Liver (tissue), 9 donors: Measurements from ENCODE around the gene BCL10. TPM values are rescaled to one million over a fixed set of nuclear protein-coding genes. Genes with fewer than 3 reads are reported as not detected.
A peak's percentile ranks its signal among the peaks of the same experiment; 100 is the strongest.

Experiments used
- DNase-seq: peaks from one replicate; pipeline ENCODE4 v3.0.0-alpha.2; 2017; ENCODE audit warnings: low spot score
- H3K27ac ChIP-seq, 2 donors: one replicate each; pipeline ENCODE4 v1.7.0; 2013; ENCODE audit warnings: inconsistent platforms in 2 of 2, low read length in 2 of 2, control low read depth in 1 of 2, low read depth in 1 of 2, mild to moderate bottlenecking in 1 of 2
- H3K27me3 ChIP-seq, 4 donors: one replicate each; pipeline versions ENCODE4 v1.6.1 to v1.7.0; 2013; ENCODE audit warnings: low read length in 3 of 4, inconsistent platforms in 1 of 4, mild to moderate bottlenecking in 1 of 4, moderate library complexity in 1 of 4; ENCODE audit not compliant: control insufficient read depth in 4 of 4, insufficient read depth in 4 of 4
- H3K36me3 ChIP-seq, 4 donors: one replicate each; pipeline versions ENCODE4 v1.6.1 to v1.7.0; 2013; ENCODE audit warnings: low read length in 3 of 4, mild to moderate bottlenecking in 3 of 4, low read depth in 1 of 4, moderate library complexity in 1 of 4; ENCODE audit not compliant: control insufficient read depth in 4 of 4, insufficient read depth in 3 of 4
- H3K4me1 ChIP-seq, 4 donors: one replicate each; pipeline versions ENCODE4 v1.6.1 to v1.7.0; 2013; ENCODE audit warnings: low read length in 3 of 4, mild to moderate bottlenecking in 3 of 4, moderate library complexity in 1 of 4; ENCODE audit not compliant: control insufficient read depth in 4 of 4, insufficient read depth in 4 of 4
- H3K4me3 ChIP-seq, 3 donors: one replicate each; pipeline versions ENCODE4 v1.6.1 to v1.7.0; 2013; ENCODE audit warnings: low read length in 3 of 3, control low read depth in 1 of 3, low read depth in 1 of 3, mild to moderate bottlenecking in 1 of 3
- H3K9ac ChIP-seq, 2 donors: one replicate each; pipeline ENCODE4 v1.7.0; 2013; ENCODE audit warnings: low read length in 2 of 2, mild to moderate bottlenecking in 2 of 2, moderate library complexity in 2 of 2, control low read depth in 1 of 2, low read depth in 1 of 2
- H3K9me3 ChIP-seq, 4 donors: one replicate each; pipeline versions ENCODE4 v1.6.1 to v1.7.0; 2013; ENCODE audit warnings: low read length in 3 of 4; ENCODE audit not compliant: control insufficient read depth in 4 of 4
- ATF3 ChIP-seq: IDR thresholded peaks from 2 replicates; pipeline ENCODE4 v1.6.1; 2016; ENCODE audit warnings: antibody characterized with exemption
- FOXA1 ChIP-seq: IDR thresholded peaks from 2 replicates; pipeline ENCODE4 v1.6.1; 2016; ENCODE audit warnings: antibody characterized with exemption
- FOXA2 ChIP-seq: IDR thresholded peaks from 2 replicates; pipeline ENCODE4 v1.6.1; 2016; ENCODE audit warnings: antibody characterized with exemption
- GABPA ChIP-seq, 2 donors: IDR thresholded peaks in 1 of 2; conservative IDR thresholded peaks in 1 of 2; 2 replicates each; pipeline ENCODE4 v1.6.1; 2016; ENCODE audit warnings: antibody characterized with exemption in 2 of 2, mild to moderate bottlenecking in 1 of 2, moderate library complexity in 1 of 2
- HNF4G ChIP-seq: IDR thresholded peaks from 2 replicates; pipeline ENCODE4 v1.6.1; 2016; ENCODE audit warnings: antibody characterized with exemption
- JUND ChIP-seq, 2 donors: IDR thresholded peaks; 2 replicates each; pipeline ENCODE4 v1.6.1; 2016; ENCODE audit warnings: antibody characterized with exemption in 2 of 2
- MAX ChIP-seq: IDR thresholded peaks from 2 replicates; pipeline ENCODE4 v1.6.1; 2016; ENCODE audit warnings: antibody characterized with exemption
- NR2F2 ChIP-seq: IDR thresholded peaks from 2 replicates; pipeline ENCODE4 v1.6.1; 2016; ENCODE audit warnings: antibody characterized with exemption
- RAD21 ChIP-seq, 2 donors: IDR thresholded peaks; 2 replicates each; pipeline ENCODE4 v1.6.1; 2016; ENCODE audit warnings: antibody characterized with exemption in 2 of 2, mild to moderate bottlenecking in 2 of 2
- REST ChIP-seq: IDR thresholded peaks from 2 replicates; pipeline ENCODE4 v1.6.1; 2016; ENCODE audit warnings: antibody characterized with exemption, mild to moderate bottlenecking
- SP1 ChIP-seq: IDR thresholded peaks from 2 replicates; pipeline ENCODE4 v1.6.1; 2018; ENCODE audit warnings: antibody characterized with exemption, mild to moderate bottlenecking
- TAF1 ChIP-seq: conservative IDR thresholded peaks from 2 replicates; pipeline ENCODE4 v1.6.1; 2016; ENCODE audit warnings: antibody characterized with exemption, mild to moderate bottlenecking
- ZBTB33 ChIP-seq: IDR thresholded peaks from 2 replicates; pipeline ENCODE4 v1.6.1; 2016; ENCODE audit warnings: antibody characterized with exemption
- WGBS: extraction: QIAGEN DNeasy Blood & Tissue Kit; methylation state at CpG from one replicate; pipeline ENCODE4 v1.1.7; 2013; 5-methylcytosine and 5-hydroxymethylcytosine counted together
- polyA plus RNA-seq, 2 donors: library from polyadenylated mRNA; stranded (reverse) in 1 of 2; unstranded in 1 of 2; fragments of 200-250 nt in 1 of 2; fragments of >200 nt in 1 of 2; fragmentation: Nextera tagmentation in 1 of 2; extraction: Ambion mirVana in 1 of 2; gene quantifications; one replicate each; pipeline versions ENCODE4 v1.2.1 to v1.2.3, GENCODE V29; 2013 to 2015
- total RNA-seq, 2 donors: library from RNA; depleted of rRNA; stranded (reverse); fragments of >200 nt; gene quantifications; one replicate each; pipeline ENCODE4 v1.2.3, GENCODE V29; 2014
- donor health status: healthy.
- donor health status: healthy.
- donor health status: healthy.
- donor health status: healthy.
- donor health status: healthy.

BCL10 gene
- total and polyA plus RNA-seq, 4 donors: 3.1 to 8.9 (median 7.5) TPM

- TF ChIP-seq RAD21 (IDR thresholded peaks at IDR 0.05) (no peak), REST (no peak), JUND (IDR thresholded peaks at IDR 0.05) (no peak), TAF1 (no peak), SP1 (no peak), FOXA2 (no peak), GABPA (IDR thresholded peaks at IDR 0.05 in 1 of 2, conservative IDR thresholded peaks at IDR 0.05 in 1 of 2) (no peak), HNF4G (no peak), FOXA1 (no peak), MAX (no peak), NR2F2 (no peak)
- Histone ChIP-seq H3K27me3 (no peaks in the 10 kb centered on the region), H3K4me1 (peaks cover 0 to 29% (median 18%) of the 10 kb centered on the region in 4 donors), H3K4me3 (no peak overlapping the region), H3K9ac (no peak overlapping the region), H3K9me3 (no peaks in the 10 kb centered on the region), H3K36me3 (no peaks in the 10 kb centered on the region), H3K27ac (no peak overlapping the region)
- DNase-seq: no peak
- 88% methylated on average over 4 of the region's 4 CpGs for WGBS
These were observed 1.4 kb upstream of the BCL10 start for GRCh38 chr1:85277802-85278201.

- Histone ChIP-seq H3K27me3 (no peaks in the 10 kb centered on the region), H3K4me1 (peaks cover 0 to 30% (median 18%) of the 10 kb centered on the region in 4 donors), H3K36me3 (no peaks in the 10 kb centered on the region), H3K4me3 (peak overlapping the region; percentile 34 to 65 (median 49)), H3K27ac (peak overlapping the region; percentile 83 to 90), H3K9ac (peak overlapping the region; percentile 33 to 75), H3K9me3 (no peaks in the 10 kb centered on the region)
- 67% methylated on average over 11 of the region's 11 CpGs for WGBS
- TF ChIP-seq NR2F2 (no peak), RAD21 (IDR thresholded peaks at IDR 0.05) (peak in 1 of 2 donors; percentile 2), MAX (peak; percentile 6), ZBTB33 (no peak), ATF3 (peak; percentile 26), REST (no peak)
- no peak for DNase-seq
These were observed 677 bp upstream of the BCL10 start for GRCh38 chr1:85276978-85277639.
